CMK (cell line): ENCODE data around the gene TGFA.
"Not testable (repeated sequence)": the region's sequence is repeated elsewhere in the genome, so short reads cannot be mapped to it uniquely, and the experiment has no call there.

Source experiments
- DNase-seq: peaks from one replicate; pipeline ENCODE4 v3.0.0-alpha.2; 2010; ENCODE audit warnings: low read depth

Gene TGFA

DNA sequence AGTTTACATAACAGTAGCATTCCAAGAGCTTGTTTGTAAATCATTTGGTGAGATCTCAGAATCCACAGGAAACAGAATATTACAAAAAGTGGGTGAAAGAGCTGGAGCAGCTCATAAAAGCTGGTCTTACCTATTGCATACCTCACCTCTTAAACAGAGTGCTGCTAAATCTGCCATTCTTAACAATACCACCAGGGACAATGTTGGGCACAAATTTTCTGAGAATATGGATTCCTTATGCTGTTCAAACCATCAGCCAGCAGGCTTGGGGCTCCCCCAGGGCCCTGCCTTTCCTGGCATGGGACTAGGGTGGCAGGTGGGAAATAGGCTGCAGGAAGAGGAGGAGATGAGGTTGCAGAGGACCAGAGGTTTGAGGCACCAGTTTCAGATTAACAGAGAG lies 55.6 kb downstream of the TGFA start:
- DNase-seq, result no peak

DNA sequence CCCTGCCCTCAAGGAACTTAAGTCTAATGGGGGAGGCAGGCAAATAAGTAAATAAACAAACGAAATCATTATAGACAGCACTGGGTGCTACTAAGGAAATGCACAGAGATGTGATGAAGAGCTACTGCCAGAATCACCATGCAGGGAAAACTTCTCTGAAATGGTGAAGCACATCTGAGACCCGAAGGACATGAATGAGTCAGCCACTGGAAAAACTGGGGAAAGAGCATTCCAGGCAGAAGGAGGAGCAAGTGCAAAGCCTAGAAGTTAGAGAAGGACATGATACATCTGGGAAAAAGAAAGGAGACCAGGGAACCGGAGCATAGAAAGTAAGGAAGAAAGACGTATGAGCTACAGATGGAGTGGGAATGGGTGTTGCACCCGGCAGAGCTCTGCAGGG lies 56.8 kb downstream of the TGFA start:
- DNase-seq, result no peak

DNA sequence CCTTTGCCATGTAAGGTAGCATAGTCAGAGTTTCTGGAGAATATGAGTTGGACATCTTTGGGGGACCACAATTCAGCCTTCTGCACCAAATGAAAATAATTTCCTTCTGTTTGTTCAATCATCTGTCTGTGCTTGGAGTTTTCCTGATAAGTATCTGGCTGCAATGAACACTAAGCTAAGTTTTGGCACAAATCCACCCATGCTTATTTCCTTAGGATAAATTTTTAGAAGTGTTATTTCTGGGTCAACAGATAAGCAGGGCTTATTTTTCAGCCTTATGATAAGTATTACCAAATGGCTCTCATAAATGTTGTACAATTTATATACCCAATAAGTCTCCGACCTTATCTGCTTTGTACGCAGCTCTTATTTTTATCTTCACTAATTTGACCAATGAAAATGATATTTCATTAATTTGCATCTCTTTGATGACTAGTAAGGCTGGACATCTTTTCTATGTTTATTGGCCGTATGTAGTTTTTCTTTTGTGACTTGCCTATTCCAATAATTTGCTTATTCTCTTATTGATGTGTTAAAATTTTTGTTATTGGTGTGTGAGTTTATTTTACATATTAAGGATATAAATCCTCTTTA lies 59.2 kb downstream of the TGFA start:
- DNase-seq, result no peak

DNA sequence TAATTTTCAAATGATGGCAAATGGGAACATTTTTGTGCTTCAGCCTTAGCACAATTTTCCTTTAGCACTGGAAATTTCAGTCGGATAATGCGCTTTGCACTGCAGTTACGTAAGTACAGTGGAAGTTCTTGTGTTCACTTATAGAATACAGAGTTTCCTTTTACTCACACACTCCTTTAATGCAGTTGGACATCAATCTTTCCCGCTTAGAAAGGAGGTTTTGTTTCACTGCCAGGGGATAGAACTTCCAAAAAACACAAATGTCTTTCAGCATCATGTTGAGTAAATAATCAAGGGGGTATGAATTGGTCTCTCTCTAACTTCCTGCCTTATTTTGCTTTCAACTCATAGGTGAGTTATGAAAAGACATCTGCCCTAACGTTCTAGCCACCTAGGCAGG lies 63.2 kb downstream of the TGFA start:
- DNase-seq, result no peak

DNA sequence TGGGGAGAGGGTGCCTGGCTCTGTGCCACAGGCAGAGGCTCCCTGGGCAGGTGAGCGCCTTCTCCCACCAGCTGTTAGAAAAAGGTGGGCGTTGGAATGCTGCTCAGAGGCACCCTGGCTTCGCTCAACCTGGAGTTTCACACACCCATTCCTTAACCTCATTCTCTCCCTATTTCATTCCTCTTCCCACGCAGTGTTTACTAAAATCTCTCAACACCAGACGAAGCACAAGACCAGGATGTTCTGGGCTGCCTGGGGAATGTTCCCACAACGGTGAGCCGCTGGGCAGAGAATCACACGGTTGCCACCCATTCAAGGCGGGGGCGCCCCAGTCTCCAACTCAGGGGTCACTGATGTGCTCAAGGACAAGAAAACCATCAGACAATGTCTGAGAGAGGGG lies 64.5 kb downstream of the TGFA start:
- no peak for DNase-seq

DNA sequence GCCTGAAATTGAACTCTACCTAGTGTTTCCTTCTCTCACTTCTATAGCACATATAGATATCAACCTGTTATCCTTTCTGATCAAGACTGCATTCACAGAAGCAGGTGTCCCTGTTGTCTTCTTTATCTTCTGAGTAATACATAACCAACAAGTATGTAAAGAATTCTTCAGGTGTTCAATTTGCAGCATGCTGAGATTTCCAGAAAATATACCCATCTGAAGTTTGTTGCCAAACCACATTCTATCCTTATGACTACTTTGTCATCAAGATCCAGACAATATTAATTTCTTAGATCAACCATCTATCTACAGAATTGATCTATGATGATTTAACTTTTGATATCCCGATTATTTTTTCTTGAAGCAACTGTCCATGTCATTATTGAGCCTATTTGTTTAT lies 69.5 kb downstream of the TGFA start:
- no peak for DNase-seq

DNA sequence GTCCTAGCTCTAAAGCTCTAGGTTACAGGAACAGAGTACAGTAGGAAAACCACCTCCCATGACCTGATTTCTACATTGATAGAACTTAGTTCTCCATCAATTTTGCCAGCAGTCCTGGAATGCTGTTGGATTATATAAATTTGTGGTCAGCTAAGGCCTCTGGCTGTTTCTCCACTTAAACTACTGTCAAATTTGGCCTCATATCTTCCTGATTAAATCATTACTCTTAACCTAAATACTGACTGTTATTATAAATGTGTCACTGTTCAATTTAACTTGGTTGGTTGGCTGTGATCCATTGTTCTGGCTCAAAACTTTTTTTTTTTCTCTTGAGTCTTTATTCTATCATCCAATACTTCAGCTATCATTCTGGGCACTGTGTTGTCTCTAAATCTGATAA lies 71.2 kb downstream of the TGFA start:
- DNase-seq, result no peak

DNA sequence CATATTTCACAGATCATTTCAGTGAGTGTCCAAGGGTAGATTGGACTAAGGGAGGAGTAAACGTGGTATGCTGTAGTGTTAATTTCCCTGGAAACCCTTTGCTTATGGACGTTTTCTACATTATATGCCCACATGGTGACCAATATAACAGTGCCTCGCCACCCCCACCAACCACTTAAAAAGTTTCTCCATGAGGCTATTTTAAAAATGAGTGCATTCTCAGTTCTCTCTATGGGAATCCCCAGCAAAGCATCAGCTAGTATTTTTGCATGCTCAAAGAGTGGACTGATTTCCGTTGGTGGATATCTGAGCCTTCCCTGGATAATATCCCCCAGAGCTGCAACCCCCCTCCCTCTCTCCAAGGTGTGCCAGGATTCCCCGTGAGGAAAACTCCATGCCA lies 73.2 kb downstream of the TGFA start:
- DNase-seq, result no peak

DNA sequence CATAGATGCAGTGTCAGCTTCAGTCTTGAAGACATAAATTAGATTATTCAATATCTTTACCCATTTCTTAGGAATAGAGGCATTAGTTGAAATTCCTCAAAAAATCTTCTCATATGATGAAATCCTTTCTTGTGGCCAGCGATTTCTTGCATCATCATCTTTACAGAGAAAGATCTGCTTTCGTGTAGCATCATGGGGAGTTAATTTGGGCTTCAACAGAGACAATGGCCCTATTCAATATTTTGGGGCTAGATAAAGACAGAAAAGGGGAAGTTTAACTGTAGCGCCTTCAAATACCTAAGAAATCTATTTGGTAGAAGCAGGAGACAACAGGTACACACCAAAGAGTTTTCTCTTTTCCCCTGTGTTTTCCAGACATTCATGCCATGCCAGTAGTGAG lies 73.8 kb downstream of the TGFA start:
- no peak for DNase-seq

DNA sequence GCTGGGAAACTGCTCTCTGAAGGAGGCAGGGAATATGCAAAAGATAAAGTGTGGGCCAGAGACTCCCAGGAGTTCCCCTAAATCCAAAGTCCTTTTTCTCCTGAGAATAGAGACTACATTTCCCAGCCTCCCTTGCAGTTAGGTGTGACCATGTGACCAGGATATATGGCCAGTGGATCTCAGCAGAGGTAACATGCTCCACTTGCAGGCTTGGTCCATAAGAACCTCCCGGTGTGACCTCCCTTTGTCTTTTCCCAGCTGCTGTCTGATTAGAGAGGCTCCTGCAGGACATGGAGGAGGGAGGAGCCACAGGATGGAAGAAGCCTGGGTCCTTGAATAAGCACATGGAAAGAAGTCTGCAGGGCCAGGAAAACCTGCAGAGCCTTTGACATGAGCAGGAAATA lies 76.2 kb downstream of the TGFA start:
- no peak for DNase-seq

DNA sequence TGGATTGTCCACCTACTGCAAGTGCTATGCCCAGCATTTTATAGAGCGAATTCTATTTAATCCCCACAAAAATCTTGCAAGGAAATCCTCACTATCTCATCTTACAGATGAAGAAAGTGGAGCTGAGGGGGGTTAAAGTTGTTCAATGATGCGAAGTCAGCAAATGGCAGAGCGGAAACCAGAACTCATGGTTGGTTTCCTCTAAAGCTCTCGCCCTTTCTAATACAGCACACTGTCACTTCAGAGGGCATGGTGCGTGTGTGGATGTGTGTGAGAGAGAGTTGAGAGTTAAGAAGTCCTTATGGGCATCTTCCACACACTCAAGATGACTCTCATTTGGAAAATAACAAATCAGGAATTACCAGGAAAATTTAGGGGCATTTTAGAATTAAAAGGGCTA lies 78.4 kb downstream of the TGFA start:
- no peak for DNase-seq

DNA sequence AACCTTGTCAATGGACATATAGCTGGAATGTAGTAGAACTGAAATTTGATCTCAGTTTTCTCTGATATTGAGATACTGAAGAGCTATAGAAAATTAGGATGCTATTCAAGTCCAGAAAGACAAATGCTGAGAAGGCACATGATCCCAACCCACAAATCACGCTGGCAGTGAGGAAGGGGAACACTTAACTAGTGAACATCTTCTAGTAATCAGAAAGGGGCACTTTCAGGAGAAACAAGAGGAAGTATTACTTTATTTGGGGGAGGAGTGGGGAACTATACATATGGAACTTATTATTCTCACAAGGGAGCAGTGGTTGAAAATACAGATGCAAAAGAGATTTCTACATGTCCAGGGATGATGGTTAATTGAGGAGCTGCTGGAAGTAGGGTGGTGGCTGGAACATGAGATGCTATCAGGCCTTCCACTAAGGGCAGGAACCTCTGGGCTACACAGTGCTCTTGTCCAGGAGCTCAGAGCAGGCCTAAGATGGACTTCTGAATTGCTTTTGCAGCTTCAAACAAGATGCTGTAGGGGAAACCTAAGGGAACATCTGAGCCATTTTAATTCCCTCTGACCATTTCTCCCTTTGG lies 79.3 kb downstream of the TGFA start:
- no peak for DNase-seq

DNA sequence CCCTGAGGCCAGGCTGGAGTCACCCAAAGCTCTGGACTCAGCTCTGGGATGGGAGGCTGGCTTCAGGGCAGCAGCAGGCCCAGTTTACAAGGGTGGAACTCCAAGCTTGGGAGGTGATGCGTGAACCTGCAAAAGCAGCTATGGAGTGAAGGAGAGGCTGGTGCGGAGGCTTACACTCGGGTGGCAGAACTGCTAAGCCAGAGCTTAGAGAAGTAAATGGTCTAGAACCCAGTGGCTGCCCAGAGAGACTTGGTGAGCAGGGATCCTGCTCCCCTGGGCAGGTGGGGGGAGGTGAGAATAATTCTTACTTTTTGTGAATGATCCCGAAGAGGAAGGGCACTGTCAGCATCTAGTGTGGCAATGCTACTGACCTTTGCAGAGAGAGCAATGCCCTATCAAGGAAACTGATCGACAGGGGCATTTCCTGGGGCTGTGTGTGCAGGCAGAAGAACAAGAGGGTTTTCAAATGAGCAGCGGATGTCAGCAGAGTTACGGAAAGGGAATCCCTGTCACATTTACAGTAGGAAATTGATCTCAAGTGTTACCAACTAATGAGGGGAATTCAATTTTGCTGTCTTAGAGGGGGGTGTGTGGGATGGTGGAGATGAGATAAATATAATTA lies 80.4 kb downstream of the TGFA start:
- DNase-seq, result no peak

DNA sequence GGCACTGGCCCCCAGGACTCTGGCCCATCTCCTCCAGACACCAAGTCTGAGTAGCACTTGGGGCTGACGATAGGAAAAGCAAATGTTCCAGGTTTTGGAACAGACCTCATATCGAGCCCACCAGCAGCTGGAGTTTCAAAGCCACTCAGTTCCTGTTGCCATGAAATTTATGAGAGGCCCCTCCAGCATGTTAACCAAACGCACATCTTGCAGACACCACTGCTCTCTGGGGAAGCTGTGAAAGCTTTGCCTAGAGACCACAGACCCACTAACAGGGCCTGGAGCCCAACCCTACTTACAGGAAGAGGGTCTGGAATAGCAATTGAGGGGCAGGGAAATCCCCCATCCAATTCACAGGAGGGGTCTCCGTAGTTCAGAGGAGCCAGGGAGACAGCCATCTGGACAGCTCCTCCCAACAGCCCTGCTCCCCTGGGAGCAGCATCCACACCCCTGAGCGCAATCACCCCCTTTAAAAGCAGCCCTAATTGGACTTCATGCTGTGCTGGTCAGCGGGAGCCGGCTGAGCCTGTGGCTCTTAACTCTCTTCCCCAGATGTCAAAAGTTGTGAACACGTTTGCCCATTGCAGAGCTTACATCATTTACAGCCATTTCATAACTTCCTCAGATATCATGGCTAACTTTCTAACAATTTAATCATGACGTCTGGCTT lies 81.3 kb downstream of the TGFA start:
- DNase-seq, result no peak

DNA sequence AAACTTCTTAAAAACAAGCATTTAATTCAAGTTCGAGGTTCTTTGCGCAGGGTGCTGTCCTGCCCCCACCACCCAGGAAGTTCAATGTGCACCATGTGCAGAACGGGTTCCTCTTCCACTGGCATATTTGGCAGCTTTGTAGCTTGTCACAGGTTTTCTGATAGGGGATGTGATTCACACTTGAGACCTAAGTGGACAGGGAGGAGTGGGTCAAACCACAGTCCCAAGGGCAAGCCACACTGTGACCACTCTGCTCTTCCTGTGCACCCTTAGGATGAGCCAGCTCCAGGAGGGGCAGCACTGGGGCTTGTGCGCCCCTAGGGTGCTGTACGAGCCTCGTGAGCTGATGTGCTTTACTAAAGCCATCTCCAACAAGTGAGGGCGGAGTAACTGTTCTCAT lies 82.5 kb downstream of the TGFA start:
- no peak for DNase-seq

DNA sequence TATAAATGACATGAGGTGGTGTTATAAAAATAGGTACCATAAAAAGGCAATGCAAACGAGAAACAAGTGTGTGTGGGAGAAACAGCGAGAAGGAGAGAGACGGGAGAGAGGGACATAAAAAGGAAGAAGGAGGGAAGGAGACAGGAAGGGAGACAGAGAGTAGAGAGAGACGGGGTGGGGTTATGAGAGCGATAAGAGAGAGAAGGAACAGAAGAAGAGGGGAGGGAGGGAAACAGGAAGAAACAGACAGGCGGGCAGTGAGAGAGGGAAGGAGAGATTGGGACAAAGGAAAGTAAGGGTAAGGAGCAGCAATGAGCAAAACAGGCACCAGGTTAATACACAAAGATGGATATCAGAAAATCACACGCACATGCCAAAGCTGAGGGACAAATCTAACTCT lies 83.7 kb downstream of the TGFA start:
- no peak for DNase-seq

DNA sequence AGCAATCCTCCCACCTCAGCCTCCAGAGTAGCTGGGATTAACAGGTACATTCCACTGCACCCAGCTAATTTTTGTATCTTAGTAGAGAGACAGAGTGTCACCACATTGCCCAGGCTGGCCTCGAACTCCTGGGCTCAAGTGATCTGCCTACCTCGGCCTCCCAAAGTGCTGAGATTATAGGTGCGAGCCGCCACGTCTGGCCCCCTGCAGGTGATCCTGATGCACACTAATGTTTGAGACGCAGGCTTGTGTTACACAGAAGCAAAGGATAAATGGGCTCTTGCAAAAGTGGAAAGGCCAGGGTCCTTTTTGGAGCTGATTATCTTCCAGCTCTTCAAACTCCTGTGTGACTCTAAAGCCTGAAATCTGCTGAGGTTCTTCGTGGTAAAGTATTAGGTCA lies 84.2 kb downstream of the TGFA start:
- no peak for DNase-seq

DNA sequence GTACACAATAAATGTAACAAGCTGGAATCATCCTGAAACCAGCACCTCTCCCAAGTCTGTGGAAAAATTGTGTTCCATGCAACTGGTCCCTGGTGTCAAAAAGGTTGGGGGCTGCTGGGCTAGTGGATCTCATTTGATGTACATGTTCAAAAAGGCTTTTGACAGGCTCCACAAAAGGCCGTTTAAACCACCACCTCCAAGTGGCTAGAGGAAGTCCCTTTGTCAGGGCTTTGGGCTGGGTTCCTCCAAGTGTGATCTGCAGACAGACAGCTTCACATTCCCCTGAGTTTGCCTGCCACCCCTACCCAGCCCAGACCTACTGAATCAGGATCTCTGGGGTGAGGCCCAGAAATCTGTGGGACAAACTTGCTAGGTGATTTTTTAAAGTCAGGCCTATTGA lies 84.7 kb downstream of the TGFA start:
- no peak for DNase-seq

DNA sequence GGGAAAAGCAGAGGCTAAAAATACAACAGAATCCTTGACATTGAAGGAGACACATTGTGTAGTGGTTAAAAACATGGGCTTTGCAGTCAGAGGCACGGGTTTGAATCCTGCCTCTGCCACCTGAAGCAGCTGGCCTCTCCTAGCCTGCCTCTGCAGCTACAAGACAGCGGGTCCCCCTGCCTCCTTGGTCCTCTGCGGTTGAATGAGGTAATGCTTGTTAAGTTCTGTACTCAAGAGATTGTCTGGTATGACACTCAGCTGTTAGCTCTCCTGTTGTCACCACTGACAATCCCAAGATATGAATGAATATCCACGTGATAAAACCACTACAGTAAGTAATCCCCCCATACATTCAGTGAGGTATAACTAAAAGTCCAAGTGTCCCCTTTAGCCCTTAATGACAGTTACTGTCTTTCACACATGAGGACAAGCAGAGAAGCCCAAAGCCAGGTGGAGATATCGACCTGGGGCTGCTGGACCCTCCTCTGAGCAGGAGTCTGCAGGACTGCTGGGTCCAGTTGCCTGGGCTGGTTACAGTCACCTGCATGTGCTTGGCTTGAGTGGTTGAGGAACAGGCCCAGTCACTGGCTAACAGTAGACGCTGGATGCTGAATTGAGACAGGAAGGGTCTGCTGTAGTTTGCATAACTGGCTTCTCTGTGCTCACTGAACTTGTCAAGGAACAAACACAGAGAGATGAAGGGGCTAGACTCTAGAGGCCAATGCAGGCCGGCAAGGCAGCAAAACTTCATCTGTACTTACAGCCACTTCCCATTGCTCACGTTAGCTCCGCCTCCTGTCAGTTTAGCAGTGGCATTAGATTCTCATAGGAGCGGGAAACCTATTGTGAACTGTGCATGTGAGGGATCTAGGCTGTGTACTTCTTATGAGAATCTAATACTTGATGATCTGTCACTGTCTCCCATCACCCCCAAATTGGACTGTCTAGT lies 85.5 kb downstream of the TGFA start:
- no peak for DNase-seq

DNA sequence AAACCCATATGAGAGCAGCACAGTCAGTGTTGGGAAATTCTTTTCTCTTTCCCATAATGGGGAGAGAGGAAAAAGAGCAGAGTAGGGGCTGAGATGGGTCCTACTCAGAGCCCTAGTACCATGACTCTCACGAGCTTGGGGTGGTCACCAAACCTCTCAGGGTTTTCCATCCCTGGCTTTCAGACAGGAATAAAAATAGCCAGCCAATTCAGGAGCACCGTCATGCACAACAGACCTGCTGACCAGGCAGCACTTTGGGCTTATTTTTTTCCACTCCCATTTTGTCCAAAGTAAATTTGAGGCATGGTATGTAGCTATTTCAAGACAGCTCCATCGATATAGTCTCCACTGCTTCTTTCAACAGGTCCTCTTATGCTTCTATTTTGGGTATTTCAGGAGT lies 86.4 kb downstream of the TGFA start:
- no peak for DNase-seq

DNA sequence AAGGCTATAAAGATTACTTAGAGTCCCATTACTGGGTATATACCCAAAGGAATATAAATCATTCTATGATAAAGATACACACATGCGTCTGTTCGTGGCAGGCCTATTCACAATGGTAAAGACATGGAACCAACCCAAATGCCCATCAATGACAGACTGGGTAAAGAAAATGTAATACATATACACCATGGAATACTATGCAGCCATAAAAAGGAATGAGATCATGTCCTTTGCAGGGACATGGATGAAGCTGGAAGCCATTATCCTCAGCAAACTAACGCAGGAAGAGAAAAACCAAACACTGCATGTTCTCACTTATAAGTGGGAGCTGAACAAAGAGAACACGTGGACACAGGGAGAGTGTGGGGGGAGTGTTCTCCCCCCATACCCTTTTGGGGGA lies 87.0 kb downstream of the TGFA start:
- not testable (repeated sequence) for DNase-seq

DNA sequence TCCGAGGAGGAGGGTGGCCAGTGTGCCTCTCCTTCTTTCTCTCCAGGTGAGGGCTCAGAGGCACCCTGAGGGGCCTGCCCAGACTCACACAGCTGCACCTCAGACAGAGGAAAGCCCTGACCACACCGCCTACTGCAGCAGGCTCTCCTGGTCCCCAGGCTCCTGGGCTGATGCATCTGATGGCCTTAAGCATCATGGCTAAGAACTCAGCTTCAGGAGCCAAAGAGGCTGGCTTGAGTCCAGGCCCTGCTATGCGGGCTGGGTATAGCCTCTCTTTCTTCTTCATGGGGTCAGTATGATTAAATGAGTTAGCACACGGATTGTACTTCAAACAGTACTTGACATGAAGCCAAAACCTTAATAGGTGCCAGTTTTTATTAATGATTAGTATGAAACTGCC lies 89.6 kb downstream of the TGFA start:
- no peak for DNase-seq
